ENCODE data around the gene ADNP.

The ADNP gene

GRCh38 chr20:50911030-50911429 lies 20.2 kb downstream of the ADNP start:
- TF ChIP-seq, protein P1, sequence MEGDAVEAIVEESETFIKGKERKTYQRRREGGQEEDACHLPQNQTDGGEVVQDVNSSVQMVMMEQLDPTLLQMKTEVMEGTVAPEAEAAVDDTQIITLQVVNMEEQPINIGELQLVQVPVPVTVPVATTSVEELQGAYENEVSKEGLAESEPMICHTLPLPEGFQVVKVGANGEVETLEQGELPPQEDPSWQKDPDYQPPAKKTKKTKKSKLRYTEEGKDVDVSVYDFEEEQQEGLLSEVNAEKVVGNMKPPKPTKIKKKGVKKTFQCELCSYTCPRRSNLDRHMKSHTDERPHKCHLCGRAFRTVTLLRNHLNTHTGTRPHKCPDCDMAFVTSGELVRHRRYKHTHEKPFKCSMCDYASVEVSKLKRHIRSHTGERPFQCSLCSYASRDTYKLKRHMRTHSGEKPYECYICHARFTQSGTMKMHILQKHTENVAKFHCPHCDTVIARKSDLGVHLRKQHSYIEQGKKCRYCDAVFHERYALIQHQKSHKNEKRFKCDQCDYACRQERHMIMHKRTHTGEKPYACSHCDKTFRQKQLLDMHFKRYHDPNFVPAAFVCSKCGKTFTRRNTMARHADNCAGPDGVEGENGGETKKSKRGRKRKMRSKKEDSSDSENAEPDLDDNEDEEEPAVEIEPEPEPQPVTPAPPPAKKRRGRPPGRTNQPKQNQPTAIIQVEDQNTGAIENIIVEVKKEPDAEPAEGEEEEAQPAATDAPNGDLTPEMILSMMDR (IDR thresholded peaks at IDR 0.05), result no peak
- peaks cover 4% of the 10 kb centered on the region for H3K36me3 ChIP-seq
- H3K4me3 ChIP-seq (ENCODE audit: low read depth in 1 of 2, low read length in 1 of 2), result no peak overlapping the region
- H3K27me3 ChIP-seq, result no peaks in the 10 kb centered on the region
- H3K9me3 ChIP-seq, result no peaks in the 10 kb centered on the region
- no peak overlapping the region for H3K27ac ChIP-seq
- no peaks in the 10 kb centered on the region for H3K4me1 ChIP-seq (ENCODE audit: control insufficient read depth in 1 of 2, insufficient read depth in 1 of 2, low read depth in 1 of 2, low read length in 1 of 2)

- Histone ChIP-seq H3K27ac (no peak overlapping the region), H3K4me1 (ENCODE audit: control insufficient read depth in 1 of 2, insufficient read depth in 1 of 2, low read depth in 1 of 2, low read length in 1 of 2) (no peaks in the 10 kb centered on the region), H3K36me3 (peaks cover 4% of the 10 kb centered on the region), H3K27me3 (no peaks in the 10 kb centered on the region), H3K9me3 (no peaks in the 10 kb centered on the region), H3K4me3 (ENCODE audit: low read depth in 1 of 2, low read length in 1 of 2) (no peak overlapping the region)
- TF ChIP-seq, protein P1 (IDR thresholded peaks at IDR 0.05), result no peak
Measured at GRCh38 chr20:50909413-50909812, 21.8 kb downstream of the ADNP start.

GRCh38 chr20:50904067-50904570 lies 27.1 kb downstream of the ADNP start:
- Histone ChIP-seq H3K9me3 (no peaks in the 10 kb centered on the region), H3K27me3 (no peaks in the 10 kb centered on the region), H3K36me3 (peaks cover 41% of the 10 kb centered on the region), H3K27ac (no peak overlapping the region), H3K4me3 (ENCODE audit: low read depth in 1 of 2, low read length in 1 of 2) (no peak overlapping the region), H3K4me1 (ENCODE audit: control insufficient read depth in 1 of 2, insufficient read depth in 1 of 2, low read depth in 1 of 2, low read length in 1 of 2) (no peaks in the 10 kb centered on the region)
- TF ChIP-seq, protein P1 (IDR thresholded peaks at IDR 0.05), result no peak

- Histone ChIP-seq H3K9me3 (no peaks in the 10 kb centered on the region), H3K27me3 (no peaks in the 10 kb centered on the region), H3K36me3 (peaks cover 45% of the 10 kb centered on the region), H3K27ac (no peak overlapping the region), H3K4me1 (ENCODE audit: control insufficient read depth in 1 of 2, insufficient read depth in 1 of 2, low read depth in 1 of 2, low read length in 1 of 2) (no peaks in the 10 kb centered on the region), H3K4me3 (ENCODE audit: low read depth in 1 of 2, low read length in 1 of 2) (no peak overlapping the region)
- TF ChIP-seq, protein P1 (IDR thresholded peaks at IDR 0.05), result no peak
Measured at GRCh38 chr20:50903353-50904051, 27.7 kb downstream of the ADNP start.

GRCh38 chr20:50901301-50901700 lies 29.9 kb downstream of the ADNP start:
- Histone ChIP-seq H3K36me3 (peaks cover 58% of the 10 kb centered on the region), H3K27me3 (no peaks in the 10 kb centered on the region), H3K27ac (no peak overlapping the region), H3K9me3 (no peaks in the 10 kb centered on the region), H3K4me3 (ENCODE audit: low read depth in 1 of 2, low read length in 1 of 2) (no peak overlapping the region), H3K4me1 (ENCODE audit: control insufficient read depth in 1 of 2, insufficient read depth in 1 of 2, low read depth in 1 of 2, low read length in 1 of 2) (no peaks in the 10 kb centered on the region)
- TF ChIP-seq, protein P1 (IDR thresholded peaks at IDR 0.05), result no peak

All from neutrophil (primary cell).